ENCODE data around the gene CDH20.
"Not testable (repeated sequence)": the region's sequence is repeated elsewhere in the genome, so short reads cannot be mapped to it uniquely, and the experiment has no call there.

CDH20 gene

DNA sequence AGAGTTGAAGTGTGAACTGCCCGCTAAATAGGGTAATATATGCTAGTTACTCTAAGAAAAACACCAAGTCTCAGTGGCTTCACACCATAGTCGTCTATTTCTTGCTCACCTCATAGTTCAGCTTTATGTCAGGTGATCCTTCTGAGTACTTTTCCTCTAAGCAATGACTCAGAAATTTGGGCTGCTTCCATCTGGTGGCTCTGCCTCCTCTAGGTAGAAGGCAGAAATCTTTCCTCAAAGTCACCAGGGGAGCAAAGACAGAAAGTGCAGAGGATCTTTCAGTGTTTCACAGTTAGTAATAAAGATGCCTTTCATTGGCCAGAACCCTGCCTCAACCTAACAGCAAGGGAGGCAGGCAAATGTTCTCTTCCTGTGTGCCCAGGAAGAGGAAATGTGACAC, 17.3 kb downstream of the CDH20 start:
- no peak for DNase-seq

DNA sequence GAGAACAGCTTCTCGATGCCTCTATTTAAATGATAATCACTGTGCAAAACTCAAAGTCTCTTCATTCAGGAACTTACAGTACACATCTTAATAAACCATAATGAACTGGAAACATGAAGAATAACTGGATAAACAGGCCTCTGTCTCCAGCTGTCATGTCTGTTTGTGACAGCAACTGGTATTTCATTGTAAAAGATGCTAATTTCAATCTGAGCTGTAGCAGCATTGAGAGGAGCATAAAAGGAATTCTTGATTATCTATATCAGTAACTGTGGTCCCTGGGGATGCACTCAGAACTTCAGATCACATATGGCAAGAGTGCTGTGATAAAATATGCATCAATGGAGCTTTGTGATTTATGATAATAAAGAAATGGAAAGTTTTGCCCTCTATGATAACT, 18.8 kb downstream of the CDH20 start:
- no peak for DNase-seq

- no peak for DNase-seq
Measured at GRCh38 chr18:61352611-61353010, 19.4 kb downstream of the CDH20 start.

- no peak for DNase-seq
Measured at GRCh38 chr18:61360404-61361383, 27.5 kb downstream of the CDH20 start.

DNA sequence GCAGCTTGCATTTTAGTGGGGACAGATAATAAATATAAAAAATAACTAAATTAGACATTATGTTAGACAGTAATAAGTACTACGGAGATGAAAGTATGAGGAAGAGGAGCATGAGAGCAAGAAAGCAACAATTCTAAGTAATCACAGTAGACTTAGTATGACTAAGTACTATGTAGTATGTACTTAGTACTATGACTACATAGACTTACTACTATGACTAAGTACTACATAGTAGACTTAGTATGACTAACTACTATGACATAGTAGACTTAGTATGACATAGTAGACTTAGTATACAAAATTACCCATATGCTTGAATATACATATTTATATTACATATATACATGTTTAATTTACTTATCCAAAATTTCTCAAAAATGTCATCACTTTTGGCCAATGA, 29.3 kb downstream of the CDH20 start:
- DNase-seq = no peak

- no peak for DNase-seq
Measured at GRCh38 chr18:61364953-61365352, 31.7 kb downstream of the CDH20 start.

- DNase-seq = no peak
Measured at GRCh38 chr18:61368001-61368400, 34.8 kb downstream of the CDH20 start.

GRCh38 chr18:61369671-61370070, 36.4 kb downstream of the CDH20 start:
- not testable (repeated sequence) for DNase-seq

- DNase-seq = no peak
Measured at GRCh38 chr18:61371111-61371510, 37.9 kb downstream of the CDH20 start.

- no peak for DNase-seq
Measured at GRCh38 chr18:61379827-61380226, 46.6 kb downstream of the CDH20 start.

DNA sequence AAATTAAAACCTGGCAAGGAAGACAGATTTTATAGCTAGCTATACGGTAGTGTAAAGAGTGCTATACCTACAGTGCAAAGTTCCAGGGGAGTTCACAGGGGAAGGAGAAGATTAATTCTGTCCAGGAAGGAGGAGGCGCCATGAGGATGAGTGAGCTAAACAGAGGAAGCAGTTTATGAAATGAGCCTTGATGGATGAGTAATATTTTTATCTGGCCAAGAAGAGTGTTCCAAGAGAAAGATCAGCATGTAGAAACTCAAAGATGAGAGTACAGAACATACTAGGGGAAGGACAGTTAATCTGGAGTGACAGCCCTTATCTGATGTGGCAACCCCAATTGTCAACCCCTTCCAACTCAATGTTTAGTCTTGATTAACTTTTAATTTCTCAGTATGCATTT, 54.8 kb downstream of the CDH20 start:
- no peak for DNase-seq

GRCh38 chr18:61394983-61395382, 61.8 kb downstream of the CDH20 start:
- no peak for DNase-seq

DNA sequence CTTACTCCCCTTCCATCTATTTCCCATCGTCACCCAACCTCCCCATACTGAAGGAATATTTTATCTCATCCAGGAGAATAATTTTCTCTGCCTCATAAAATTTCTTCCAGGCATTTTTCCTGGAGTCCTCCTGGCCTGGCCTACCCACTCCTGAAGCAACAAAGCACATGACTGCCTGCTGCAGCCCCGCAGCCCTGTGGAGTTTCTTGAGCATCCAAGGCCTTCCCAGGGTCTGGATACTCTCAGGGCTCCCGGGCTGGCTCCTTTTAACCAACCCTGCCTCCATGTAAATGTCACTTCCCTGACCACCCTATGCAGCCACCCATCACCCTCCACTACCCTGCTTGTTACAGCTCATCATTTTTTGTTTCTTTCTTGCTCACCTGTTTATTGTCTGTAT, 64.0 kb downstream of the CDH20 start:
- no peak for DNase-seq

GRCh38 chr18:61398961-61399705, 65.9 kb downstream of the CDH20 start:
- DNase-seq = no peak

DNA sequence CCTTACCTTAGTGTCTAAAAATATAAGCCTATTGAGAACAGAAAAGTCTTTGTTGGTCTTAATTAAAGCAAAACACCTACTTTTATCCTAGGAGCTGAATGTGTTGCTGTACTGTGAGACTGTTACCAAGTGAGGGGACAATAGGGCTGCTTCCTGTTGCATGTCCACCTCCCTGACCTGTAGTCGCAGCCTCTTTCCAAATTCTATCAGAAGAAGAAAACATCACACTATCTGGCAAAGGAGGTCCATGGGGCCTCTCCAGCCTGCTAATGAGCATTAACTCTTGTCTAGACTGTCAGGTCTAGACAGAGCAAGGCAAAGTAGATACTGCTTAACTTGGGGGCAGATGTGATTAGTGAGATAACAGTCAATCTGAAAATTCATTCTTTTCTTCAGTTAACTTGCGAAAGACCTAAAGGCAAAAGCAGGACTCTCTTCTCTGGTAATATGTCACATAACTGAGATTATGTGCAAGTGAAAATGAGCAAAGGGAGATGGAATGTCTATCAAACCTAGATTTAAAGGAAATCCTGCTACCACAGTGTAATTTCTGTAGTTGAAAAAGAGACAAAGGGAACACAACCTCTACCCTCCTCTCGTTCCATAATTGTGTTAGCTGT, 66.9 kb downstream of the CDH20 start:
- DNase-seq = no peak

GRCh38 chr18:61400716-61401115, 67.5 kb downstream of the CDH20 start:
- DNase-seq = no peak

DNA sequence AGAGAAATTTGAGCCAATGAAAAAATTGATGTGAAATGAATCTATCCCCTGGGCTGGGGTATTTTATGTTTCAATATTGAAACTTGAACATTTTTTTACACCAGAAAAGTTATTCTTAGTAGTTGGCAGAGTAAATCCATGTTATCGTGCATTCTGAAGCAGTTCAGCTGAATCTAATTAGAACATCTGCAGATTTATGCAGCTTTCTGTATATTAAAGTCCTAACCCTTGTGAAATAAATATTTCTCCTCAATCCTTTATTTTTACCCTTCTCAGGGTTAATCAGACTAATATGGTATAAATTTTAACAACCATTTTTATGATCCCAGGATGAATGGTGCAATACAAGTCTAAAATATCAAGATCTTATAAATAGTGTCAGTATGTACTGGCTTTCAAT, 69.5 kb downstream of the CDH20 start:
- no peak for DNase-seq

DNA sequence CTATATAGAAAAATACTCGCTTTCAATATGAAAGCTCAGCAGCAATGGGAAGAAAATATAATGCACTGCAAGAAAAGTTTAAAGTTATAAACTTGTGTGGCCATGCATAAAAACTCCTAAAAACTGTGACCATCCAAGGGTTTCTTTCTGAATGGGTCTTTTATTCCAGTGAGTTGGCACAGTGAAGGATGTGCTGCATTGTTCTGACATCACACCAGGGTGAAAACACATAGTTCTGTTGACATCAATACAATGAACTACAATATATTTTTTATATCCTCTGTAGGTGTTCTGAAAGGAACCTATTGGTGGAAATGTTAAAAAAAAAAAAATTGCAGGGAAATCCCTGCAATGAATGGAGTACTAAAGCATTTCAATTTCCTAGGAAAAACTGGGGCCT, 80.2 kb downstream of the CDH20 start:
- DNase-seq = no peak

- DNase-seq = no peak
Measured at GRCh38 chr18:61414086-61414485, 80.9 kb downstream of the CDH20 start.

GRCh38 chr18:61419763-61420162, 86.5 kb downstream of the CDH20 start:
- no peak for DNase-seq

DNA sequence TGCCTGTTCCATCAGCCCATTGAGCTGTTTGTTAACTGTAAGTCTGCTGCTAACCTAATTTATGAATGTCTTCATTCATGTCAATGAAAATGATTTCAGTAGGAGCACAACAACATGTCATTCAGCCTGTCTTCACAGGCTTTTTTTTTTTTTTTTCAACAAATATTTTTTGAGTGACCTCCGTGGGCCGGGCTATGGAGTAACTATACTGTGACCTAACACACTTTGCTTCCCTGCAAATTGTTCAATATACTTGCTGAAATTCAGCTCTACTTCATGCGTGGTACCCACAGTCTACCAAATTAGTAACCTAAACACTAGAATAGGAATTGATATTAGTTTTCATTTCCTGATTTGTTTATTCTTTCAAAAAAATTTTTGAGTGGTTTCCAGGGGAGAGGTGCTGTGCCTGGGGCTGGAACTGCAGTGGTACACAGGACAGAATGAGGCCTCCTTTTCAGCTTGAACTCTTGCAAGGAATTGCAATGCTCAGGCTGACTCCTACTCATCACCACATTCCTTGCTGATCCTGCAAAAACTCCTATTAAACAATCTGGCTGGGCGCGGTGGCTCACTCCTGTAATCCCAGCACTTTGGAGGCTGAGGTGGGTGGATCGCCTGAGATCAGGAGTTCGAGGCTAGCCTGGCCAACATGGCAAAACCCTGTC, 87.1 kb downstream of the CDH20 start:
- no peak for DNase-seq

GRCh38 chr18:61426492-61427053, 93.3 kb downstream of the CDH20 start:
- DNase-seq = no peak

DNA sequence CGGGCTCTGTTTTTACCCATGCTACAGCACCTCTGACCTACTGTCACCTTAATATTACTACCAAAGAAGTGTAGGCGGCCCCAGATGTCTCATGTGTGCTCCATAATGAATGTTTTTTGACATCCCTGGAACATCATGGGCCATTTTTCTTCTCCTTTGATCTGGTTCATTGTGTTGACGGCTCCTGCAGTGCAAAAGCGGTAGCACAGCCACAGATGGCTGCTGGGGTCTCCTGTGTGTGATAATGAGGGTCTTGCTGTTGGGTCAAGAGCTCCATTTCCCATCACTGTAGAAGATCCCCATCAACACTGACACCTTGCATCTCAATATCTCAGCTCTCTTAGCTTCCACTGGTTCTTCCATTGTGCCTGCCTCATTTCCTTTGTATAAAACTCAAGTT, 95.0 kb downstream of the CDH20 start:
- DNase-seq = no peak
